GM18505 (cell line): ENCODE results near the gene KCNK4.
"Not testable (repeated sequence)": the region's sequence is repeated elsewhere in the genome, so short reads cannot be mapped to it uniquely, and the experiment has no call there.

Source experiments
- ATAC-seq: cut with Tn5 transposase; IDR thresholded peaks from one replicate; pipeline ENCODE4 v1.9.1; 2021; ENCODE audit not compliant: unreplicated experiment
- POLR2A ChIP-seq: IDR thresholded peaks from 4 replicates; pipeline ENCODE4 v1.6.1; 2011; ENCODE audit warnings: borderline replicate concordance; ENCODE audit not compliant: insufficient read depth, insufficient read length; ENCODE audit errors: extremely low read depth

KCNK4 gene

DNA sequence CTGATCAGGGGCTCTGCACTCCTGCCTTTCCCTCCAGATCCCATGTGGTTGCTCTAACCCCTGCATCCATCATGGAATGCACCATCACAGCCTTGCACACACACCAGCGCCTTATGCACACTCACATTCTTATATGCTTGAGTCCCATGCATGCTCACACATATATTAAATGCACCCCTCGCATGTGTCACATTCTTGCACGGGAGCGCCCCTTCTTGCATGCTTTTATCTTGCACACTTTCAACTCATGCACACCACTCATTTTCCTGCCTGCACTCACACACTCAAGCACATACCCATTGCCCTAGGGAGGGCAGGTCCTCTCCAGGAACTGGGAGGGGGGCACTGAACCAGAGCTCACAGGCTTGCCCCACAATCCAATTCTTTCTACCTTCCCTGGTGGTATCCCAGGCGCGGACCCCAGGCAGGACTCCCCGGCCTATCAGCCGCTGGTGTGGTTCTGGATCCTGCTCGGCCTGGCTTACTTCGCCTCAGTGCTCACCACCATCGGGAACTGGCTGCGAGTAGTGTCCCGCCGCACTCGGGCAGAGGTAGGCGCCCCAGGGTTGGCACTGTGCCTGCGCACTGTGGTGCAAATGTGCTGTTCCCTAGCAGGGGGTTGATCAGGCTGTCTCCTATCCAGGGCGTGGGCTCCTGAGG, 6.7 kb downstream of the KCNK4 start:
- TF ChIP-seq POLR2A = no peak
- ATAC-seq = no peak

DNA sequence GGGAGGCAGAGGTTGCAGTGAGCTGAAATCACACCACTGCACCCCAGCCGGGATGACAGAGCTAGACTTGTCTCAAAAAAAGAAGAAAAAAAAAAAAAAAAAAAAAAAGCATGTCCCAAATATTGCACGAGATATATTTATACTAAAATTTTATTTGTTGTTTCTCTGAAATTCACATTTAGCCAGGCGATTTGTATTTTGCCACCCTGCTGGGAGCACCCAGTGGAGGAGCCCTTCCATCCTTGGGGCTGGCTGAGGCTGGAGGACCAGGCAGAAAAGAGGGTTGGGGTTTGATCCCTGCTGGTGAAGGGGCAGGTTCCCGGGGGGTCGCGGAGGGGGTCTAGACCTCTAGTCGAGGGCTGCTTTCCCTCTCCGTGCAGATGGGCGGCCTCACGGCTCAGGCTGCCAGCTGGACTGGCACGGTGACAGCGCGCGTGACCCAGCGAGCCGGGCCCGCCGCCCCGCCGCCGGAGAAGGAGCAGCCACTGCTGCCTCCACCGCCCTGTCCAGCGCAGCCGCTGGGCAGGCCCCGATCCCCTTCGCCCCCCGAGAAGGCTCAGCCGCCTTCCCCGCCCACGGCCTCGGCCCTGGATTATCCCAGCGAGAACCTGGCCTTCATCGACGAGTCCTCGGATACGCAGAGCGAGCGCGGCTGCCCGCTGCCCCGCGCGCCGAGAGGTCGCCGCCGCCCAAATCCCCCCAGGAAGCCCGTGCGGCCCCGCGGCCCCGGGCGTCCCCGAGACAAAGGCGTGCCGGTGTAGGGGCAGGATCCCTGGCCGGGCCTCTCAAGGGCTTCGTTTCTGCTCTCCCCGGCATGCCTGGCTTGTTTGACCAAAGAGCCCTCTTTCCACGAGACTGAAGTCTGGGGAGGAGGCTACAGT, 8.1 kb downstream of the KCNK4 start:
- no peak for TF ChIP-seq POLR2A
- ATAC-seq = no peak

DNA sequence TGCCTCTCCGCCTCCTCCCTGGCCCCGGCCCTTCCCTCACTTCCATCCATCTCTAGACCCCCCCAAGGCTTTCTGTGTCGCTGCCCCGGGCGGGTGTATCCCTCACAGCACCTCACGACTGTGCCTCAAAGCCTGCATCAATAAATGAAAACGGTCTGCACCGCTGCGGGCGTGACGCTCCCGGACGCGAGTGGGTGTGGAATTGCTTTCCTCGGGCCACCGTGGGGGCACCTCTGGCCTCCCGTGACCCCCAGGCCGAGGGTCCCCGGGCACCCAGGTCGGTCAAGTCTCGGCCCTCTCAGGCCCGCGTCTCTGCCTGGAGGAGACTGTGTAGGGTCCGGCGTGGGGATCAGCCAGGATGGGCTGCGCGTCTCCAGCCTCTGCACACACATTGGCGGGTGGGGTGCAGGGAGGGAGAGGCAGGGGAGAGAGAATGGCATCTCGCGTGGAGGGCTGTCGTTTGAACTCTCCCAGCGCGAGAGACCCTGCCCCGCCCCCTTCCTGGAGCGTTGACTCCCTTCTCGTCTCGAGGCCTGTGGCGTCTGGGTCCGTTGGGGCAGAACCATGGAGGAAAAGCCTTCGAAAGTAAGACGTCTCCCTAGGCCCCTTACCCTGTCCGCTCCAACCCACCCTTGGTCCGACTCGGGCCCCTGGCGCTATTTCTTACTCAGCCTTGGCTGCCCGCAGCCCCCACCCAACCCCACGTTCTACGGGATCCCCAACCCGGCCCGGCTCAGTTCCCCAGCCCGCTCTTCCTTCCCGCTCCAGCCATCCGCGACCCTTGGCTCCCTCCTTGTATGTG, 8.9 kb downstream of the KCNK4 start, which contains the start of gene CATSPERZ:
CATSPERZ (plus strand) TSS at position 512 of the 802 bp plus-strand sequence; CDS start at position 565, 53 bp downstream.
- ATAC-seq = no peak
- TF ChIP-seq POLR2A = no peak

DNA sequence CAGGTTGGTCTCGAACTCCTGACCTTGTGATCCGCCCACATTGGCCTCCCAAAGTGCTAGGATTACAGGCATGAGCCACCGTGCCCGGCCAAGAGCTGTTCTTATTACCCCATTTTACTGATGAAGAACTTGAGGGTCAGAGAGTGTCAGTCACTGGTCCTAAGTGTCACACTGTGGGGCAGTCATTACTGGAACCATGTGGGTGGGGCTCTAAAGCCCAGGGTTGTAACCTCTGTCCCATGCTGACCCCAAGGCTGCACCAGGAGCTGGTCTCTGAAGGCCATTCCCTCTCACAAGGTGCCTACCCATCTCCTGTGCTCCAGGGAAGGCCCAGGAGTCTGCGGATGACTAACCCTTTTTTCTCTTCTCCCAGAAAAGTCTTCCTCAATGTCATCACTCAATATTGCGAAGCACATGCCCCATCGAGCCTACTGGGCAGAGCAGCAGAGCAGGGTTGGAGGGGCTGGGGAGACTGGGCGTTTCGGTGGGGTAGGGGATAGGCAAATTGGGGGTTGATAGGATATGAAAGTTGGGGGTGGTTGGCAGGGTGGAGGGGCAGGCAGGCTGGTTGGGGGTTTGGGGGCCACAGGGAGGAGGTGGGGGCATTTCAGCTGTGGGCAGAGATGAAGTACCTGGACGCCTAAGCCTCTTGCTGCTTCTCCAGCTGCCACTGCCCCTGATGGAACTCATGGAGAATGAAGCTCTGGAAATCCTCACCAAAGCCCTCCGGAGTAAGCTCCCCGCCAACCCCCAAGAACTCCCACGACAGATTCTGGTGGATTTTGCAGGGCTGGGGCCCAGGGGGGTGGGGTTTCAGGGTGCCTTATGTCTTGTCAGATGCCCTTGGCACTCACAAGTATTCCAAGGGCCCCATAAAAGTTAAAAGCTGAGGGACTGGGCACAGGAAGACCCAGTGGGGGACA, 12.3 kb downstream of the KCNK4 start:
- TF ChIP-seq POLR2A = no peak
- no peak for ATAC-seq

DNA sequence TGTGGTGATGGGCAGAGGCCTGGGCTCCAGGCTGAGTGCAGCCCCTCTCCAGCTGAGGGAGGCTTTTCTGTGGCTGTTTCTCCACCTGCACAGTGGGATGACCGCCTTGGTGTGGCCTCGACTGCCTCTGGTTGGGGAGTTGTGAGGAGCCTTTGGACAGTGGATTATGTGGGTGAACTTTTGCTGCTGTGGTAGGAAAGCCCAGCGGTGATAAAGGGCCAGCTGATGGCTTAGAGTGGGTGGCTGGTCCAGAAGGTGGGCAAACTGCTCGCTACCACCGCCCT, 12.9 kb downstream of the KCNK4 start:
- no peak for ATAC-seq
- no peak for TF ChIP-seq POLR2A

DNA sequence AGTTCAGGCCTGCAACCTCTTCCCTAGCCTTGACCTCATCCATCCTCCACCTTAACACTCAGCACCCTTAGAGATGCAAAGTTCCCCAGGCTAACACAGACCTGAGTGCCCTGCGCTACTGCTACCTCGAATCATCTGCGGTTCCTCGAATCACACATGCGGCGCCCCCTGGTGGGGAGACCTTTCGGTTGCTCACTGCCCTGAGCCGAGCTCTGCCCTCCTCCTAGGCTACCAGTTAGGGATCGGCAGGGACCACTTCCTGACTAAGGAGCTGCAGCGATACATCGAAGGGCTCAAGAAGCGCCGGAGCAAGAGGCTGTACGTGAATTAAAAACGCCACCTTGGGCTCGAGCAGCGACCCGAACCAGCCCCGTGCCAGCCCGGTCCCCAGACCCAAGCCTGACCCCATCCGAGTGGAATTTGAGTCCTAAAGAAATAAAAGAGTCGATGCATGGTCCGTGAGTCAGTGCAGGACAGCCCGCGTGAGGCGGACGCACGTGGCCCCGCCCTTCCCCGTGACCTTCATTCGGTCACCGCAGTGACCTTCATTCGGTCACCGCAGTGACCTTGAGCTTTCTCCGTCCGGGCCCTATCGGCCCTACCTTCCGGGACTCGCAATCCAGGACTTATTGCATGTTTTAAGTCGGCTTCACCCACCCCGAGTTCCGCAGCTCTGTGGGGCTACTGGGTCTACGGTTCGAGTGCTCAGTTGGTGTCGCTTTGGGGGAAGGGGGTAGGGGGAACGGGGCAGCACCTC, 13.4 kb downstream of the KCNK4 start:
- TF ChIP-seq POLR2A = peak; percentile 81
- peak; percentile 9 for ATAC-seq

DNA sequence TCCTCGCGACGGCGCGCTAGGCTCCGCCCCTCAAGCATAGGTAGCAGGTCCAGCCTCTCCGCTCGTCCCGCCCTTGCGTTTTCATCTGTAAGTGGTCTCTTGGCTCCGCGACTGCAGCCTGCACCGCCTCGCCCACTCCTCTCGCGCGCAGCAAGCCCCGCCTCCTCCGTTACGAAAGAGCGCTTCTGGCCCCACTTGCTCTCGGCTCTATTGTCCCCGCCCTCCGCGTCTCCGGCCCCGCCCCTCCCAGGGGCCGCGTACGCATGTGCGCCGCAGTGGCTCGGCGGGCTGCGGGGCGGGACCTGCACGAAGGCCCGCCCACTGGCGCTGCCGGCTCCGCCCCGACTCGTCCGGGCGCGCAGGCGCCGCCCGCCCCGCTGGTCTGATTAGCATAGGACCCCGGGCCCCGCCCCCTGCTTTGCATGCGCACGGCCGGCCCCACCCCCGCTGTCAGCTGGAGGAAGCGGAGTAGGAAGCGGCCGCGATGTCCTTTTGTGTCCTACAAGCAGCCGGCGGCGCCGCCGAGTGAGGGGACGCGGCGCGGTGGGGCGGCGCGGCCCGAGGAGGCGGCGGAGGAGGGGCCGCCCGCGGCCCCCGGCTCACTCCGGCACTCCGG, 14.1 kb downstream of the KCNK4 start, which contains the start of gene ESRRA:
ESRRA (plus strand) TSS at position 450 of the 616 bp plus-strand sequence. CDS start 1,656 bp downstream, outside the sequence.
- ATAC-seq = peak; percentile 68
- TF ChIP-seq POLR2A = peak; percentile 74

DNA sequence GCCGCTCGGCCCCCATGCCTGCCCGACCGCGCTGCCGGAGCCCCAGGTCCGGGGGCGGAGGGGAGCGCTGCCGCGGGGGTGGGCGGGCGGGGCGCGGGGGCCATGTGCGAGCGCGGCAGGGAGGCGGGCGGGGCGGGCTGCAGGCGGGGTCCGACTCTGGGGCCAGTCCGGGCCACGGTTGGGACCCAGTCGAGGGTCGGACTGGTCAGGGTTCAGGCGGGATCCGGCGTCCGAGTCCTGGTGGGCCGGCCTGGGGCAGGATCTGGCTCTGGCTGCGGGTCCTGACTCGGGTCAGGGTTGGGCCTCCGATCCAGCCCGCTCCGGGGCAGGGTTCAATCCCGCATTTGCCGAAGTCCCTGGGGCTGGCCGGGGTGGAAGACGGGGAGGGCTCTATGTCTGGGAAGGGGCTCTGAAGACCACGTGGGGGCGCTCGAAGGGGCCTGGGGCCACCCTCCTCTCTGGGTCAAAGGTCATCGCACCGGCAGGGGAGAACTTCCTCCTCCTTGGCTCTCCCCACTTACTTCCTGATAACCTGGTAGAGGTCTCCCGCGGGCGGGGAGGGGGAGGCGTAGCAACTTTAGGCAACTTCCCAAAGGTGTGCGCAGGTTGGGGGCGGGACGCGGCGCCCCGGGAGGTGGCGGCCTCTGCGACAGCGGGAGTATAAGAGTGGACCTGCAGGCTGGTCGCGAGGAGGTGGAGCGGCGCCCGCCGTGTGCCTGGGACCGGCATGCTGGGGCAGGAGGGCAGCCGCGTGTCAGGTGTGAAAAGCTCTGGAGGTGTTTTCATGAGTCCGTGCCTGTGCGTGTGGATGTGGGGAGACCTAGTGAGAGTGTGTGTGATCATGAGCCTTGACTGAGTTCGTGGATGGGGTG, 14.8 kb downstream of the KCNK4 start:
- ATAC-seq = peak; percentile 12
- TF ChIP-seq POLR2A = peak; percentile 20

DNA sequence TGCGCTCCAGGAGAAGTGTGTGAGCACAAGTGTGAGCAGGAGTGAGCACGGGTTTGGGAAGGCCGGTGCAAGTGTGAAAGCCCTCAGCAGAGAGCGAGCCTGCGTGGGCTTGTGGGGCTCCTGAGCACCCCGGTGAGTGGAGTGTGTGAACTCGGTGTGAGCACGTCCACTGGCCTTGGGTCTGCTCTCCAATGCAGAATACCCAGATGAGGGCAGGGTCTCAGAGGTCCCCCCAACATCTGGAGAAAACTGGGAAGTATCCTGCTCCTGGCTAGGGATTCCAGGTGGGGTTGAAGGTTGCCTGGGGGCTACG, 15.4 kb downstream of the KCNK4 start:
- TF ChIP-seq POLR2A = no peak
- no peak for ATAC-seq

DNA sequence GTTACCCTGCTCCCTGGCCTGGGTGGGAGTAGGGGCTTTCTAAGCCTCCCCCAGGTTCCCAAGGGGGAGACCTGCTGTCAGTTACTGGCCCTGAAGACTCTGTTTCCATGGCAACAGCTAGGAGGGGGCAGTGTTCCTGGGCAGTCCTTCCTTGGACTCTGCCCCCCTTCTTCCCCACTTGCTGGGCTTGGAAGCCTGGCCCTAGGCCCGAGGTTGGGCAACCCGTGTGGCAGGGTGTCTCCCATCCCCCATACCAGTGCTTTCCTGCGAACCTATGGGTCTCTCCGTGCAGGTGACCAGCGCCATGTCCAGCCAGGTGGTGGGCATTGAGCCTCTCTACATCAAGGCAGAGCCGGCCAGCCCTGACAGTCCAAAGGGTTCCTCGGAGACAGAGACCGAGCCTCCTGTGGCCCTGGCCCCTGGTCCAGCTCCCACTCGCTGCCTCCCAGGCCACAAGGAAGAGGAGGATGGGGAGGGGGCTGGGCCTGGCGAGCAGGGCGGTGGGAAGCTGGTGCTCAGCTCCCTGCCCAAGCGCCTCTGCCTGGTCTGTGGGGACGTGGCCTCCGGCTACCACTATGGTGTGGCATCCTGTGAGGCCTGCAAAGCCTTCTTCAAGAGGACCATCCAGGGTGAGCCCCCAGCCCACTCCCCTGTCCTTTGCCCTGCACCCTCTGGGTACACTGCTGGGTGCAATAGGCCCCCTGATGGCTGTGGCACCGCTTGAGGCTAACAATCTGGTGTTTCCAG, 15.9 kb downstream of the KCNK4 start:
- no peak for TF ChIP-seq POLR2A
- ATAC-seq = no peak

DNA sequence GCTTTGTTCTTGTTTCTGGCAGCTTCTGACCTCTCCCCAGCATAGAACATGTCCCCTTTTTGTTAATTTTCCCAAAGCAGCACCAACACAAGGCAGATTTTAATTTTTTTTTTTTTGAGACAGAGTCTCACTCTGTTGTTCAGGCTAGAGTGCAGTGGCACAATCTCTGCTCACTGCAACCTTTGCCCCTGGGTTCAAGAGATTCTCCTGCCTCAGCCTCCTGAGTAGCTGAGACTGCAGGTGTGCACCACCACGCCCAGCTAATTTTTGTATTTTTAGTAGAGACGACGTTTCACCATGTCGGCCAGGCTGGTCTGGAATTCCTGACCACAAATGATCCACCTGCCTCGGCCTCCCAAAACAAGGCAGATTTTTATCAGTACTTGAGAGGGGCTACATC, 16.7 kb downstream of the KCNK4 start:
- not testable (repeated sequence) for ATAC-seq
